HG02610 (cell line): Measurements from ENCODE around the gene ZNF316.
"Not testable (repeated sequence)": the region's sequence is repeated elsewhere in the genome, so short reads cannot be mapped to it uniquely, and the experiment has no call there.

Experiments used
- ATAC-seq: cut with Tn5 transposase; IDR thresholded peaks from one replicate; pipeline ENCODE4 v1.9.1; 2021; ENCODE audit warnings: mild to moderate bottlenecking, moderate library complexity; ENCODE audit not compliant: unreplicated experiment

Gene ZNF316

GRCh38 chr7:6646465-6646864 lies 9.3 kb downstream of the ZNF316 start:
- ATAC-seq, result no peak

DNA sequence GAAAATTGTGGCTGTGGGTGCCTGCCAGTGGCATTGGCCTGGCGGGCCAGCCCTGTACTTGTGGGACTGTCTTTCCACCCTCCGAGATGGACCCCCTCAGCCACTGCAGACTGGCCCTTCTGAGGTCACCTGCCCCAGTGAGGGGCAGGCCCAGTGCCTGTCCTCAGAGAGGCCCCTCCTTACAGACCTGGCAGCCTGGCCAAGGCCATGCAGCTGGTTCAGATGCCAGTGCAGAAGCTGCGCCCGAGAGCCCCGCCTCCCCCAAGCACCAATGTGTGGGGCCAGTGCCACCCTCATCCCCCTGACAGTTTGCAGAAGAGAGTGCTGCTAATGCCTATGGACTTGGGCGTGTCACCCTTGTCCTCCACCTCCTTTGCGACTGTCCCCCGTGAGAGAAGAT lies 10.0 kb downstream of the ZNF316 start:
- ATAC-seq, result no peak

DNA sequence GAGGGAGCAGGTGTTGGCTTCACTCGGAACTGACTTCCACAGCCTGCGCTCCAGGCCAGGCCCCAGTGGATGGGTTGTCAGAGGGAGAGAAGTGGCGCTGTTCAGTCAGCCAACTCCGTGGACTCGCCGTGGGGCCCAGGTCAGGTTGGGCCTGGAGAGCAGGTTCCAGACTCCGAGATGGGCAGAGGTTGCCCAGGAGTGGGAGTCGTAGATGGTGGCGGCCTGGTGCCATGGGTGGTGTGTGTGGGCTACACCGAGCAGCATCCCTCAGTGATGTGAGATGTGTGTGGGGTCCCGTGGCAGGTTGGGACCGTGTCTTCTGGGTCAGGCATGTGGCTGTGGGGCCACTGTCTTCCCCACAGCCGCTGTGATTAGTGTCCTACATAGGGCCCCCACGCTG lies 10.4 kb downstream of the ZNF316 start:
- no peak for ATAC-seq

- ATAC-seq, result no peak
Measured at GRCh38 chr7:6648066-6648814, 11.1 kb downstream of the ZNF316 start.

DNA sequence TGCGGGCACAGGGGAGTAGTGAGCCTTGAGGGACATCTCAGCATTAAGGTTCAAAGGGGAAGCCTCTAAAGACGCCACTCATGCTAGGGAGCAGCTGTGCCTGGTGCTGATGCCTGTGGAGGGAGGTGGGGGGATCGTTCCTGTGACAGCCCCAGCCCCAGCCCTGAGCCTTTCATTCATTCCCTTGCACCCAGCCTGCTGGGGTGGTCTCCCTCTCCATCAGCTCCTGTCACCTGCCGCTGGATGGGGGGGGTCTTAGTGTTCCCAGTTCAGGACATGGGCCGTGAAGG lies 11.6 kb downstream of the ZNF316 start:
- no peak for ATAC-seq

DNA sequence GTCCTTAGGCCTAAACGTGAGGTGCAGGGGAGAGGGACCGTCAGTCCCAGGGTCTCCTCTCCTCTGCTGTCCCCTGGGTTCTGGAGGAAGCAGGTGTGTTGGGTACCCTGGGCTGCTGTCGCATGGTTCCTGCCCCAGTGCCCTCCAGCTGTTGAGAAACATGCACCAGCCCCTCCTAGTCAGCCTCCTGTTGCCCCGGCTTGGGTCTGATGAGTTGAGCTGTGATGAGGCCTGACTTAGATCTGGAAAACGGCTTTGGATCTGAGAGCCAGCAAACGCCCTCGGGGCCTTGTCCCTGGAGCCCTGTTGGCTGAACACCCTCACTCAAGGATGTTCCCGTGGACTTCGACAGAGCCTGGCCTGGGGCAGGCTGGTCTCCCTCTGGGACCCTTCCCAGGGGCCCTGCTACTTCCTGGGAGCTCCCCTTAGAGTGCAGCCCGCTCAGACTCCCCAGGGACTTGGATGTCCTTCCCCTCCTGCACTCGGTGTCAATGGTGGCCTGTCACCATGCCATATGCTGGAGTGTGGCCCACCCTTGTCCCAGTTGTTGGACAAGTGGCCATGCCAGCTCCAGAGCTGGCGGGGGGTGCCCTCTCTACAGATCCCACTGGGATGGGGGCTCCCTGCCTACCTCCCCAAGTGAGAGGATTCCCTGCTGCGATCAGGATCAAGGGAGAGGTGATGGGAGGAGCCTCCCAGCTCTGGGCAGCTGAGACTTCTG lies 12.3 kb downstream of the ZNF316 start:
- ATAC-seq, result no peak

GRCh38 chr7:6650086-6650485 lies 13.0 kb downstream of the ZNF316 start:
- no peak for ATAC-seq

DNA sequence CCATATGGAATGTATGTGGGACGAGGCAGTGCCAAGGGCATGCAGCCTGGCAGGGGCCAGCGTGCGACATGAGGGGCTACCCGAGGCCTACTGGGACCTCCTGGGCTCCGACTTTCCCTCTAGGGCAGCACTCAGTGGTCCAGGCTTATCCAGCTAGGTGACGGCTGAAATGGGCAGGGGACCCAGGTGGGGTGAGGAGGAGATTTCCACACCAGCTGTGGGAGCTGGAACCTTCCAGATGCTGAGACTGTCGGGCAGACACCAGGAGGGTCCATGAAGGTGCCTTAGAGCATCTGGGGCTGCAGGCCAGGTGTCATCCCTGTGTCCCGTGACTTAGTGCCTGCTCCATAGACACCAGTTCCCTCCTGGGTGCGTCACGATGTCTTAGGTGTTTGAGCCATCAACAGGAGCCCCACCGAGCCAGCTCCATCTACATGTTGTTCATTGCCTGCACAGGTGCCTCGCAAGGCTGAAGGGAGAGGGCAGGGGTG lies 13.4 kb downstream of the ZNF316 start:
- ATAC-seq, result no peak

GRCh38 chr7:6651851-6652445 lies 14.8 kb downstream of the ZNF316 start:
- ATAC-seq, result no peak

DNA sequence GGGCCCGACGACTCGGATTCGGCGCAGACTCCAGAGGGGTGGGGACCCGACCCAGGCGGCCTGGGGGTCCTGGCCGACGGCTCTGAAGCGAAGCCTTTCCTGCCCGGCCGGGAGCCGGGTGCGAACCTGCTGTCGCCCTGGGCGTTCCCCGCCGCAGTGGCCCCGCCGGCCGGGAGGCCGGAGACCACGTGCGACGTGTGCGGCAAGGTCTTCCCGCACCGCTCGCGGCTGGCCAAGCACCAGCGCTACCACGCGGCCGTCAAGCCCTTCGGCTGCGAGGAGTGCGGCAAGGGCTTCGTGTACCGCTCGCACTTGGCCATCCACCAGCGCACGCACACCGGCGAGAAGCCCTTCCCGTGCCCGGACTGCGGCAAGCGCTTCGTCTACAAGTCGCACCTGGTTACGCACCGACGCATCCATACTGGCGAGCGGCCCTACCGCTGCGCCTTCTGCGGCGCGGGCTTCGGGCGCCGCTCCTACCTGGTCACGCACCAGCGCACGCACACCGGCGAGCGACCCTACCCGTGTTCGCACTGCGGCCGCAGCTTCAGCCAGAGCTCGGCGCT lies 15.4 kb downstream of the ZNF316 start:
- no peak for ATAC-seq

- ATAC-seq, result no peak
Measured at GRCh38 chr7:6653071-6654003, 16.2 kb downstream of the ZNF316 start.

- ATAC-seq, result no peak
Measured at GRCh38 chr7:6654113-6654841, 17.2 kb downstream of the ZNF316 start.

DNA sequence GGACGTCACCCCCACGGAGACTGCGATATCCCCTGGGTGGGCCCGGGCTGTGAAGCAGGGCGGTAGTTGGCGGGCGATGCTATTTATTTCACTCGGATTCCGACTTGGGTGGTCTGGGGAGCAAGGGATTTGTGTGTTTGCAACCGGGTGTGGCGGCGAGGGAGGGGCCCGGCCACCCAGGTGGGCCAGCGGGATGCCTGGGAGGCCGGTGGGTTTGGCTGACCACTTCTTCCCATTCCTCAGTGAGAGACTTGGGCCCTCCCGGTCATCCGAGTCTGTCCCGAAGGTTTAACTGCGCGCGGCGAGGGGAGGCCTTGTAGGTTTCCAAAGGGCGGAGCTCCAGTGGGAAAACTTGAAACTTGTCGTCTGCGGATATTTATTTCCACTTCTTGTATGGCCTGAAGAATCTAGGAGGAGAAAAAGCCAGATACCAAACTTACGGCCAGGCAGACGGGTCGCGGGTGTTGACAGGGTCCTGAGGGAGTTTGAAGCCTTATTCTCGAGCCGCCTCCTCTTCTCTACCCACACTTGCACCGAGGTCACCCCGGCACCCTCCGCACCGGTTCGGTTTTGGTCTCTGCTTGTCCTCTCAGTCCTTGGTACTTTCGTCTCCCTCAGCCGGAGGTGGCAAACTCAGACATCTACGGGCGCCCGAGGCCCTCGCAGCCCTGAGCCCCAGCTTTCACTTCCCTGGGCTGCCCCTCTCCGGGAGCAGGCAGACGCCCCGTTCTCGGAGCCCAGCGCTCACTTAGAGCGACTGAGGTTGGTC lies 17.9 kb downstream of the ZNF316 start:
- ATAC-seq, result no peak

DNA sequence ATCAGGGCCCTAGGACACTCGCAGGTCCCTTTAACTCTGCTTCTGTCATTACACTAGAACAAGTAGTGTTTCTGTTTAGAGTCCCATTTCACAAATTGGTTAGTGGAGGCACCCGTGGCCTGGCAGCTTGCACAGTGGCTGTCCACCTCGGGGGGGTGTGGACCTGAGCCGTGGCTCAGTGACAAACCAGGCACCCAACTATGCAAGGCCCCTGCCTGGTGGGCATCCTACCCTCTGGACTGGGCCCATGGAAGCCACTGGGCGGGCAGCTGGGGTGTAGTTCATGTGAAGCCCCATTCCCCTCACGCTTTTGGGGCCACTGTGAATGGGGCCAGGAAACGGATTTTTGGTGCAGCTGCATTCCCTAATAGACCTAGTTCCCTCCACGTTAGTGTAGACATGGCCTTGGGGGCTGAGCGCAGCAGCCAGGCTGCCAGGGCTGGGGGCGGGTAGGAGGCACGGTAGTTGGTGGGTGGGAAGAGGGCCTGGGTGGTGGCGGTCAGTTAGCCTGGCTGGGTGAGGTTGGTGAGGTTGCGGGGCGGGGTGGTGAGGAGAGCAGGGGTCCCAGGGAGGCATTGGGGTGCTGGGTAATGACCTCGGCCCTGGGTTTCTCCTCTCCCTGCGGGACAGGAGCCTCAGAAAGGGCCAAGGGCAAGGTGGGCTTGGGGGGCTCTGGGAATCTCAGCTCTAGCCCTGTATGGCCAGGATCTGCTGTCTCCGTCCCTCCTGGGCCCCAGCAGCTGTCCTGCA lies 18.7 kb downstream of the ZNF316 start:
- no peak for ATAC-seq

GRCh38 chr7:6656413-6656812 lies 19.3 kb downstream of the ZNF316 start:
- ATAC-seq, result no peak

GRCh38 chr7:6658618-6659345 lies 21.7 kb downstream of the ZNF316 start:
- ATAC-seq, result no peak

- not testable (repeated sequence) for ATAC-seq
Measured at GRCh38 chr7:6670851-6671250, 33.7 kb downstream of the ZNF316 start.

GRCh38 chr7:6675807-6676405 lies 38.8 kb downstream of the ZNF316 start:
- ATAC-seq, result no peak
